Right cardiac atrium (tissue), 5 donors: ENCODE measurements around the gene DDX19B. TPM values are rescaled to one million over a fixed set of nuclear protein-coding genes. Genes with fewer than 3 reads are reported as not detected.
A peak's percentile ranks its signal among the peaks of the same experiment; 100 is the strongest.
"Not testable (repeated sequence)": the region's sequence is repeated elsewhere in the genome, so short reads cannot be mapped to it uniquely, and the experiment has no call there.

Experiments used
- ATAC-seq, 2 donors: fragments of 200-7000 bp; cut with Tn5 transposase; one replicate each; pipeline versions ENCODE4 v1.8.0 to v1.9.1; 2020; ENCODE audit warnings: moderate library complexity in 2 of 2, mild to moderate bottlenecking in 1 of 2
- DNase-seq, 3 donors: peaks; one replicate each; pipeline ENCODE4 v3.0.0-alpha.2; 2020
- H3K27ac ChIP-seq: one replicate; pipeline ENCODE4 v1.5.1; 2013; ENCODE audit warnings: mild to moderate bottlenecking, low read length, control low read depth, moderate library complexity
- H3K27me3 ChIP-seq: one replicate; pipeline ENCODE4 v1.6.1; 2013; ENCODE audit not compliant: control insufficient read depth, insufficient read depth
- H3K4me1 ChIP-seq: one replicate; pipeline ENCODE4 v1.6.1; 2013; ENCODE audit warnings: low read length; ENCODE audit not compliant: control insufficient read depth, insufficient read depth
- H3K4me3 ChIP-seq: one replicate; pipeline ENCODE4 v1.5.1; 2013; ENCODE audit warnings: low read length, control low read depth
- H3K9me3 ChIP-seq: one replicate; pipeline ENCODE4 v1.6.1; 2013; ENCODE audit warnings: low read length; ENCODE audit not compliant: control insufficient read depth
- WGBS: extraction: QIAGEN DNeasy Blood & Tissue Kit; methylation state at CpG from one replicate; pipeline ENCODE4 v1.1.7; 2013; 5-methylcytosine and 5-hydroxymethylcytosine counted together
- intact Hi-C, 4 donors: fragments of 100-400 bp; cut with DNase I; formaldehyde crosslinking; loops; one replicate each; pipeline versions ENCODE4 v1.11.0 to v1.14.0; 2022 to 2023
- polyA plus RNA-seq: library from polyadenylated mRNA; stranded (reverse); fragments of 200-250 nt; gene quantifications from one replicate; pipeline ENCODE4 v1.2.3, GENCODE V29; 2013
- total RNA-seq, 4 donors: library from RNA; stranded (reverse); fragmentation: NEBNext Ultra II Directional; extraction: Animal tissue kit (Norgen Biotek cat#: 25700); gene quantifications; one replicate each; pipeline ENCODE4 v1.2.1, GENCODE V29; 2021
- donor health status: healthy with polysubstance abuse.
- donor health status: DM: no; HTN: yes; CAD: no.
- donor health status: DM: no; HTN: no; CAD: no.
- donor health status: DM: no; HTN: yes; CAD: no; lungs with severe emphysema.
- donor health status: DM: yes; HTN: yes; CAD: no.

Gene DDX19B
- total and polyA plus RNA-seq, 5 donors = 13.4 to 18.7 (median 15.8) TPM

DNA sequence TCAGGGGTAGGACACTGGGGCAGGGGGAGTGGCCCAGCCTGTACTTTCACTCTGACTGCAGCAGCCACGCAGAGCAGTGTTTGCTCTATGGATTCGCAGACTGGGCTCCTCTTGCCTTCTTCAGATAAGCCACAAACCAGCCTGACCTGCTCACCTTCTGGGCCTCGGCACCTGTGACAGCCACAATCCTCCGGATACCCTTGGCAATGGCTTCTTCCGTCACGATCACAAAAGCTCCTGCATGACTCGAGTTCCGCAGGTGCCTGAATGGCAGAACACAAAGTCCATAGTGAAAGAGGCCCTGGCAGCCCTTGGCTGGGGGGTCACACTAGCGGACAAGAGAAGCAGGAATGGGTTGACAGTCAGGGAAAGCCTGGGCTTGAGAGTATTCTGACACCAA lies 43.4 kb upstream of the DDX19B start:
- intact Hi-C loops = no loop called here
- no peaks in the 10 kb centered on the region for H3K27me3 ChIP-seq
- 92% methylated on average over 9 of the region's 9 CpGs for WGBS
- DNase-seq (no peak), ATAC-seq (no peak)
- H3K4me1 ChIP-seq = no peaks in the 10 kb centered on the region
- no peak overlapping the region for H3K27ac ChIP-seq
- H3K4me3 ChIP-seq = no peak overlapping the region
- no peaks in the 10 kb centered on the region for H3K9me3 ChIP-seq

DNA sequence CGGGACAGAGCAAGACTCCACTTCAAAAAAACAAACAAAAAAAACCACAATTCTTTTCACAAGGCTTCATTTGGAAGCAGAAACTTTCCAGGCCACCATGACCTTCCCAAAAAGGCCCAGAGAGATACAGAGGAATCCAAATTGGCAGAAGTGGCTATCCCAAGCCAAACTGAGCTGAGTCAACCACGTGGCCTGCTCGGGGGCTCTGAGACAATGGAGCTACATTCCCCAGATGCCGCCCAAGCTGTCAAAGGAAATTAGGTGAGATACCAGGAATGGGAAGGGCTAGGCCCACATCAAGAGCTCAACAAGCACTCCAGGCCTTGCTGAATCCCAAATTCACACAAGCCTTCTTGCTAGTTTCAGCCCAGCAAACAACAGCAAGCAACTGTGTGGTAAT lies 41.6 kb upstream of the DDX19B start:
- WGBS = 58% methylated on average over 4 of the region's 4 CpGs
- no peaks in the 10 kb centered on the region for H3K4me1 ChIP-seq
- H3K27ac ChIP-seq = no peak overlapping the region
- no peaks in the 10 kb centered on the region for H3K9me3 ChIP-seq
- intact Hi-C loops = no loop called here
- DNase-seq (no peak), ATAC-seq (peak in 1 of 2 donors; percentile 12)
- no peak overlapping the region for H3K4me3 ChIP-seq
- H3K27me3 ChIP-seq = no peaks in the 10 kb centered on the region

DNA sequence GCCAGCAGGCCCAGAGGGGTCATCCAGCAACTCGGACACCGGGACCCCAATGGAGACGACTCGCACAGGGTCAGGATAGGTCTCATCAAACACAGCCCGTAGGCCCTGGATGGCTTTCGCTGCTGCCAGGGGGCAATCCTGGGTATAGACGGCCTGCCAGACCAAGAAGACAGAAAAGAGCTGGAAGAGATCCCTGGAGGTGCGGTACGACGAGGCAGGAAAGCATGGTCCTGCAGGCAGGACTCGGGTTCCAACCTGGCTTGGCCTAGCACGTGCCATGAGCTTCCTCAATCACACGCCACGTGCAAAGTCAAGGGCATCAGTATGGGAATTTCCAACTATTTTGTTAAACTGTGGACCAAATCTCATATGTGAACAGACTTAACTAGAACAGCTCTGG lies 40.9 kb upstream of the DDX19B start:
- no peaks in the 10 kb centered on the region for H3K4me1 ChIP-seq
- H3K9me3 ChIP-seq = no peaks in the 10 kb centered on the region
- ATAC-seq = no peak
- H3K27ac ChIP-seq = no peak overlapping the region
- DNase-seq = no peak
- 94% methylated on average over 14 of the region's 14 CpGs for WGBS
- no peak overlapping the region for H3K4me3 ChIP-seq
- intact Hi-C loops = no loop called here
- H3K27me3 ChIP-seq = no peaks in the 10 kb centered on the region

DNA sequence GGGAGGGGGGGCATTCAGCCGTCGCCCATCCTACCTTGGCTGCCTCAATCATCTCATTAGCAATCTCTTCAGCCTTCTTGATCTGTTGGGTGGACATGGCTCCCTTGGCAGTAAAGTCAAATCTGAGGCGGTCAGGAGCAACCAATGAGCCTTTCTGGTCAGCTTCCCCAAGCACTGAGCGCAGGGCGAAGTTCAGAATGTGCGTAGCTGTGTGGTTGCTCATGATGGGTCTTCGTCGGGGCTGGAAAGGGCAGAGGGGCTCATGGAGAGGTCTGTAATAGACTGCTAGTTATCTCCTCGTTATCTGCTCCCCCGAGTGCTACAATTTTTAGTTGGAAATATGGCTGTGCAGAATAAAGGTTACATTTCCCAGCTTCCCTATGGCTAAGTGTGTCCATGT lies 40.0 kb upstream of the DDX19B start:
- no peak overlapping the region for H3K27ac ChIP-seq
- ATAC-seq = no peak
- intact Hi-C loops = no loop called here
- H3K9me3 ChIP-seq = no peaks in the 10 kb centered on the region
- no peaks in the 10 kb centered on the region for H3K4me1 ChIP-seq
- DNase-seq = no peak
- 95% methylated on average over 10 of the region's 10 CpGs for WGBS
- no peak overlapping the region for H3K4me3 ChIP-seq
- H3K27me3 ChIP-seq = no peaks in the 10 kb centered on the region

- H3K27me3 ChIP-seq, H3K4me1 ChIP-seq, DNase-seq, intact Hi-C loops, H3K9me3 ChIP-seq, H3K4me3 ChIP-seq, ATAC-seq, H3K27ac ChIP-seq: not testable (repeated sequence)
- 97% methylated on average over 5 of the region's 6 CpGs for WGBS
These were observed 39.1 kb upstream of the DDX19B start for GRCh38 chr16:70259903-70260302.

GRCh38 chr16:70267516-70267915 lies 31.5 kb upstream of the DDX19B start:
- ATAC-seq (no peak), DNase-seq (no peak)
- H3K4me1 ChIP-seq = no peaks in the 10 kb centered on the region
- no peaks in the 10 kb centered on the region for H3K9me3 ChIP-seq
- intact Hi-C loops = no loop called here
- no peak overlapping the region for H3K4me3 ChIP-seq
- H3K27me3 ChIP-seq = no peaks in the 10 kb centered on the region
- H3K27ac ChIP-seq = no peak overlapping the region
- WGBS = 42% methylated on average over 6 of the region's 6 CpGs

- H3K27me3 ChIP-seq, H3K27ac ChIP-seq, H3K4me3 ChIP-seq, DNase-seq, H3K4me1 ChIP-seq, intact Hi-C loops, ATAC-seq, H3K9me3 ChIP-seq: not testable (repeated sequence)
- 93% methylated on average over 10 of the region's 10 CpGs for WGBS
These were observed 31.1 kb upstream of the DDX19B start for GRCh38 chr16:70267922-70268321.

- H3K27ac ChIP-seq = no peak overlapping the region
- intact Hi-C loops = no loop called here
- H3K27me3 ChIP-seq = no peaks in the 10 kb centered on the region
- no peak for DNase-seq
- no peak overlapping the region for H3K4me3 ChIP-seq
- H3K9me3 ChIP-seq = no peaks in the 10 kb centered on the region
- ATAC-seq = peak in 1 of 2 donors; percentile 28
- WGBS = 91% methylated on average over 12 of the region's 12 CpGs
- no peaks in the 10 kb centered on the region for H3K4me1 ChIP-seq
These were observed 29.5 kb upstream of the DDX19B start for GRCh38 chr16:70269471-70269870.

DNA sequence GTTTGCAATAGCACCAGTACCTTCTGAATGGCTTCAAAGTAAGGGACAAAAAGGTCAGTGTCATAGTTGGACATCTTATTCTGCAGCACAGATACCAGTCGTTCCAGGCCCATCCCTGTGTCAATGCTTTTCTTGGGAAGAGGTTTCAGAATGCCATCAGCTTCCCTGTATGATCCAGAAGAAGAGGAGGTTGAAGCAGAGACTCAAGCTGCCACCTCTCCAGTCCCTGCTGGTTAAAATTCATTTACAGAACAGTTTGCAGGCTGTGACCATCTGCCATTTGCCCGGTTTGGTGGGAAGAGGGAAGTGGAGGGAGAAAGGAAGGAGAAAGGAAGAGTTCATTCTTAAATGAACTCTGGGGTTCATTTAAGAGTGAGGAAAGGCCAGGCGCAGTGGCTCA lies 28.8 kb upstream of the DDX19B start:
- Histone ChIP-seq H3K27ac (no peak overlapping the region), H3K4me3 (no peak overlapping the region), H3K4me1 (no peaks in the 10 kb centered on the region), H3K9me3 (no peaks in the 10 kb centered on the region), H3K27me3 (no peaks in the 10 kb centered on the region)
- DNase-seq (no peak), ATAC-seq (no peak)
- 89% methylated on average over 3 of the region's 3 CpGs for WGBS
- intact Hi-C loops = no loop called here

GRCh38 chr16:70271696-70272095 lies 27.3 kb upstream of the DDX19B start:
- no peaks in the 10 kb centered on the region for H3K9me3 ChIP-seq
- no peak overlapping the region for H3K27ac ChIP-seq
- no peak for DNase-seq
- no peak for ATAC-seq
- intact Hi-C loops = no loop called here
- H3K4me3 ChIP-seq = no peak overlapping the region
- no peaks in the 10 kb centered on the region for H3K4me1 ChIP-seq
- H3K27me3 ChIP-seq = no peaks in the 10 kb centered on the region
- WGBS = 95% methylated on average over 10 of the region's 10 CpGs

DNA sequence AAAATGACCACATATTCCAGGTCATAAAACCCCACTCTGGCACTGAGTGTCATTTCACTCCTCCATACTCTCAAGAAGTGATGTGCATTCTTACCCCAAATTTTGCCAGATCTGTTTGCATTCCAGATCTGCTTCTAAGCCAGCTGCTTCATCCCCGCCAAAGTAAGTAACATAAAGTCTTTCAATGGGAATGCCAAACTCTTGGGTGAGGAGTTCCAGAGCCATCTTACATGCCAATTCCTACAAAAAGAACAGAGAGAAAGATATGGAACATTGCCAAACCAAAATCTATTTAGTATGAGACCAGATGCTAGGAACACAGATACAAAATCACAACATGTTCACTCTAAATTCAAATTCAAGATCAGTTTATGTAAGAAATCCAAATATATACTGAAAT lies 22.6 kb upstream of the DDX19B start:
- WGBS = 77% methylated on average over 1 of the region's 1 CpG
- no peak for DNase-seq

GRCh38 chr16:70287304-70287971 lies 11.5 kb upstream of the DDX19B start:
- H3K27me3 ChIP-seq, ATAC-seq, H3K4me1 ChIP-seq, H3K9me3 ChIP-seq, H3K27ac ChIP-seq, H3K4me3 ChIP-seq, intact Hi-C loops: not testable (repeated sequence)
- DNase-seq = peak in 1 of 3 donors; percentile 53
- WGBS = 97% methylated on average over 17 of the region's 17 CpGs

More for the DNA sequence above, 22.6 kb upstream of the DDX19B start:
- Histone ChIP-seq H3K4me3 (no peak overlapping the region), H3K27ac (no peak overlapping the region), H3K4me1 (no peaks in the 10 kb centered on the region), H3K27me3 (no peaks in the 10 kb centered on the region), H3K9me3 (no peaks in the 10 kb centered on the region)
- intact Hi-C loops = no loop called here
- no peak for ATAC-seq
